SK-N-SH treated with all-trans-retinoic acid at 6 μM for 48 hours (cell line): ENCODE data around the gene ZNF276.

ENCODE experiments used
- ATAC-seq: fragments of 200-7000 bp; cut with Tn5 transposase; 3 replicates; pipeline ENCODE4 v1.9.1; 2020; ENCODE audit warnings: mild to moderate bottlenecking, moderate library complexity
- BACH2 ChIP-seq: fragments of 250-450 bp; sonication (Bioruptor Pico); IDR thresholded peaks from 2 replicates; pipeline ENCODE4 v1.9.0; 2021; ENCODE audit warnings: mild to moderate bottlenecking, borderline replicate concordance
- CSDC2 ChIP-seq: fragments of 250-450 bp; sonication (Bioruptor Pico); IDR thresholded peaks from 2 replicates; pipeline ENCODE4 v1.5.0; 2020; ENCODE audit warnings: mild to moderate bottlenecking, moderate library complexity
- ESRRG ChIP-seq: fragments of 250-450 bp; sonication (Bioruptor Pico); IDR thresholded peaks from 2 replicates; pipeline ENCODE4 v1.6.1; 2021; ENCODE audit warnings: mild to moderate bottlenecking
- GLIS3 ChIP-seq: fragments of 250-450 bp; sonication (Bioruptor Pico); IDR thresholded peaks from 2 replicates; pipeline ENCODE4 v1.5.0; 2020; ENCODE audit warnings: mild to moderate bottlenecking, moderate library complexity
- ISL1 ChIP-seq: fragments of 250-450 bp; sonication (Bioruptor Pico); IDR thresholded peaks from 2 replicates; pipeline ENCODE4 v2.1.2; 2022; ENCODE audit warnings: mild to moderate bottlenecking, moderate library complexity
- OSR1 ChIP-seq: fragments of 250-450 bp; sonication (Bioruptor Pico); IDR thresholded peaks from 2 replicates; pipeline ENCODE4 v1.8.0; 2022; ENCODE audit warnings: moderate library complexity, mild to moderate bottlenecking, inconsistent platforms
- PPARA ChIP-seq: fragments of 250-450 bp; sonication (Bioruptor Pico); IDR thresholded peaks from 2 replicates; pipeline ENCODE4 v1.5.0; 2020; ENCODE audit warnings: mild to moderate bottlenecking, borderline replicate concordance
- RARB ChIP-seq: fragments of 250-450 bp; sonication (Bioruptor Pico); IDR thresholded peaks from 2 replicates; pipeline ENCODE4 v1.8.0; 2021; ENCODE audit warnings: mild to moderate bottlenecking, moderate library complexity
- SNAI2 ChIP-seq: fragments of 250-450 bp; sonication (Bioruptor Pico); IDR thresholded peaks from 2 replicates; pipeline ENCODE4 v1.5.0; 2020; ENCODE audit warnings: mild to moderate bottlenecking, moderate library complexity
- TCF4 ChIP-seq: fragments of 250-450 bp; sonication (Bioruptor Pico); IDR thresholded peaks from 2 replicates; pipeline ENCODE4 v1.8.0; 2021; ENCODE audit warnings: mild to moderate bottlenecking, moderate library complexity, borderline replicate concordance
- TOX ChIP-seq: fragments of 250-450 bp; sonication (Bioruptor Pico); IDR thresholded peaks from 2 replicates; pipeline ENCODE4 v1.8.0; 2021; ENCODE audit warnings: mild to moderate bottlenecking, moderate library complexity, borderline replicate concordance
- ZC3H10 ChIP-seq: fragments of 250-450 bp; sonication (Bioruptor Pico); IDR thresholded peaks from 2 replicates; pipeline ENCODE4 v1.5.1; 2021; ENCODE audit warnings: mild to moderate bottlenecking, moderate library complexity
- ZFP3 ChIP-seq: fragments of 250-450 bp; sonication (Bioruptor Pico); IDR thresholded peaks from 2 replicates; pipeline ENCODE4 v1.5.0; 2020; ENCODE audit warnings: mild to moderate bottlenecking, moderate library complexity
- ZFP30 ChIP-seq: fragments of 450-650 bp; formaldehyde crosslinking; IDR thresholded peaks from 2 replicates; pipeline ENCODE4 v1.5.0; 2022; ENCODE audit warnings: mild to moderate bottlenecking, moderate library complexity
- ZNF565 ChIP-seq: fragments of 450-650 bp; formaldehyde crosslinking; conservative IDR thresholded peaks from 2 replicates; pipeline ENCODE4 v1.5.0; 2020; ENCODE audit warnings: low read depth, mild to moderate bottlenecking, moderate library complexity
- ZNF70 ChIP-seq: fragments of 450-650 bp; formaldehyde crosslinking; IDR thresholded peaks from 2 replicates; pipeline ENCODE4 v1.5.0; 2020; ENCODE audit warnings: mild to moderate bottlenecking, moderate library complexity
- ZNF8 ChIP-seq: fragments of 450-650 bp; formaldehyde crosslinking; IDR thresholded peaks from 2 replicates; pipeline ENCODE4 v1.5.0; 2020; ENCODE audit warnings: mild to moderate bottlenecking, moderate library complexity
- TF ChIP-seq, protein P1 (sequence below): fragments of 250-450 bp; sonication (Bioruptor Pico); IDR thresholded peaks from 2 replicates; pipeline ENCODE4 v1.5.1; 2021; ENCODE audit warnings: mild to moderate bottlenecking, moderate library complexity
- TF ChIP-seq, protein P2 (sequence below): fragments of 250-450 bp; sonication (Bioruptor Pico); IDR thresholded peaks from 2 replicates; pipeline ENCODE4 v1.5.1; 2020; ENCODE audit warnings: low read depth, mild to moderate bottlenecking, moderate library complexity
- TF ChIP-seq, protein P3 (sequence below): fragments of 250-450 bp; sonication (Bioruptor Pico); IDR thresholded peaks from 2 replicates; pipeline ENCODE4 v1.8.0; 2020; ENCODE audit warnings: mild to moderate bottlenecking, moderate library complexity, borderline replicate concordance
- TF ChIP-seq, protein P4 (sequence below): fragments of 250-450 bp; sonication (Bioruptor Pico); IDR thresholded peaks from 2 replicates; pipeline ENCODE4 v1.5.0; 2020; ENCODE audit warnings: mild to moderate bottlenecking, moderate library complexity
- TF ChIP-seq, protein P5 (sequence below): fragments of 250-450 bp; sonication (Bioruptor Pico); IDR thresholded peaks from 2 replicates; pipeline ENCODE4 v1.8.0; 2021; ENCODE audit warnings: low read depth, mild to moderate bottlenecking, moderate library complexity, borderline replicate concordance

Gene ZNF276

DNA sequence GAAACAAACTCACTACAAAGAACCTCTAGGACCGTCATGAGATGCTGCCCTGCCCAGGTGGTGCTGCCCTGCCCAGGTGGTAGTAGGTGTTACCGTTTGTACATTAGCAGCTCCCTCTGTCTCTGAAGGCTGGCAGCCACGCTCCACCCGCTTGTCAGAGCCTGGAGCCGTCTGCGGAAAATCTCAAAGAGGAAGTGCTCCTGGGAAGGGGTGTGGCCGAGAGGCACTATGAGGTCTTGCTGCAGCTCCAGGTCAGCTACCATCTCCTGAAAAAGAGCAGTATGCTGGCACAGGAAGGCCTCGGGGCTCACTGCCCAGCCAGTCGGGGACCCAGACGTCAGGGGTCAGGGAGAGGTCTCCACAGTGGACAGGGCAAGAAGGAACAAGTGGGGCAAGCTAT, 28.3 kb downstream of the ZNF276 start:
- no peak for ATAC-seq
- TF ChIP-seq ZC3H10 (CRISPR knock-in tag): no peak
- TF ChIP-seq ZNF8 (CRISPR knock-in tag): no peak
- TF ChIP-seq, protein P1, sequence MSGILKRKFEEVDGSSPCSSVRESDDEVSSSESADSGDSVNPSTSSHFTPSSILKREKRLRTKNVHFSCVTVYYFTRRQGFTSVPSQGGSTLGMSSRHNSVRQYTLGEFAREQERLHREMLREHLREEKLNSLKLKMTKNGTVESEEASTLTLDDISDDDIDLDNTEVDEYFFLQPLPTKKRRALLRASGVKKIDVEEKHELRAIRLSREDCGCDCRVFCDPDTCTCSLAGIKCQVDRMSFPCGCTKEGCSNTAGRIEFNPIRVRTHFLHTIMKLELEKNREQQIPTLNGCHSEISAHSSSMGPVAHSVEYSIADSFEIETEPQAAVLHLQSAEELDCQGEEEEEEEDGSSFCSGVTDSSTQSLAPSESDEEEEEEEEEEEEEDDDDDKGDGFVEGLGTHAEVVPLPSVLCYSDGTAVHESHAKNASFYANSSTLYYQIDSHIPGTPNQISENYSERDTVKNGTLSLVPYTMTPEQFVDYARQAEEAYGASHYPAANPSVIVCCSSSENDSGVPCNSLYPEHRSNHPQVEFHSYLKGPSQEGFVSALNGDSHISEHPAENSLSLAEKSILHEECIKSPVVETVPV (CRISPR knock-in tag): no peak
- no peak for TF ChIP-seq ZNF565 (CRISPR knock-in tag)
- TF ChIP-seq RARB (CRISPR knock-in tag): no peak
- no peak for TF ChIP-seq OSR1 (CRISPR knock-in tag)
- no peak for TF ChIP-seq ZFP3 (CRISPR knock-in tag)
- no peak for TF ChIP-seq ESRRG (CRISPR knock-in tag)
- TF ChIP-seq, all 23 proteins: peak for 0

DNA sequence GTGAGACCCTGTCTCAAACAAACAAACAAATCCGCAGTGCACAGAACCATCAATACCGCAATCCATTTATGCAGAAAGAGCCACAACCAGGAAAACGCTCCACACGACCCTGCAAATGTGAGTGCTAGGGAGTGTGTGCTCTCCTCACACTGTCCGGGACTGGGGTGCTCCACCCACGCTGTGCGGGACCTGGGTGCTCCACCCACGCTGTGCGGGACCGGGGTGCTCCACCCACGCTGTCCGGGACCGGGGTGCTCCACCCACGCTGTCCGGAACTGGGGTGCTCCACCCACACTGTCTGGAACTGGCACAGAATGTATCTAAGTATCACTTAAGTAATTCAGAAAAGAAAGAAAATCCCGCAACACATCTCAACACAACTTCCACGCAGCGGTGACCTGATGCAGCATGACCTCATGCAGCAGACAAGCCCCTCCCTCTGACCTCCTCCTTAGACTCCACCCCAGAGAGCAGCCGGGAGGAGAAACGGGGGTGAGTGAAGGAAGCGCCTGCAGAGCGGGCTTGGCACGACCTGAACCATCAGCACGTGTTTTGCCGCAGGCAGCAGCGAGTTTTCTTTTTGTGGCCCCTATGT, 38.5 kb downstream of the ZNF276 start:
- no peak for ATAC-seq
- TF ChIP-seq ISL1 (CRISPR knock-in tag) (no peak), ZFP3 (CRISPR knock-in tag) (no peak), ZFP30 (CRISPR knock-in tag) (no peak), OSR1 (CRISPR knock-in tag) (no peak), ZNF8 (CRISPR knock-in tag) (no peak), ZNF70 (no peak), PPARA (CRISPR knock-in tag) (no peak), CSDC2 (CRISPR knock-in tag) (no peak), TCF4 (CRISPR knock-in tag) (no peak), ESRRG (CRISPR knock-in tag) (no peak)
- TF ChIP-seq, protein P2, sequence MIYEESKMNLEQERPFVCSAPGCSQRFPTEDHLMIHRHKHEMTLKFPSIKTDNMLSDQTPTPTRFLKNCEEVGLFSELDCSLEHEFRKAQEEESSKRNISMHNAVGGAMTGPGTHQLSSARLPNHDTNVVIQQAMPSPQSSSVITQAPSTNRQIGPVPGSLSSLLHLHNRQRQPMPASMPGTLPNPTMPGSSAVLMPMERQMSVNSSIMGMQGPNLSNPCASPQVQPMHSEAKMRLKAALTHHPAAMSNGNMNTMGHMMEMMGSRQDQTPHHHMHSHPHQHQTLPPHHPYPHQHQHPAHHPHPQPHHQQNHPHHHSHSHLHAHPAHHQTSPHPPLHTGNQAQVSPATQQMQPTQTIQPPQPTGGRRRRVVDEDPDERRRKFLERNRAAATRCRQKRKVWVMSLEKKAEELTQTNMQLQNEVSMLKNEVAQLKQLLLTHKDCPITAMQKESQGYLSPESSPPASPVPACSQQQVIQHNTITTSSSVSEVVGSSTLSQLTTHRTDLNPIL (CRISPR knock-in tag): no peak

DNA sequence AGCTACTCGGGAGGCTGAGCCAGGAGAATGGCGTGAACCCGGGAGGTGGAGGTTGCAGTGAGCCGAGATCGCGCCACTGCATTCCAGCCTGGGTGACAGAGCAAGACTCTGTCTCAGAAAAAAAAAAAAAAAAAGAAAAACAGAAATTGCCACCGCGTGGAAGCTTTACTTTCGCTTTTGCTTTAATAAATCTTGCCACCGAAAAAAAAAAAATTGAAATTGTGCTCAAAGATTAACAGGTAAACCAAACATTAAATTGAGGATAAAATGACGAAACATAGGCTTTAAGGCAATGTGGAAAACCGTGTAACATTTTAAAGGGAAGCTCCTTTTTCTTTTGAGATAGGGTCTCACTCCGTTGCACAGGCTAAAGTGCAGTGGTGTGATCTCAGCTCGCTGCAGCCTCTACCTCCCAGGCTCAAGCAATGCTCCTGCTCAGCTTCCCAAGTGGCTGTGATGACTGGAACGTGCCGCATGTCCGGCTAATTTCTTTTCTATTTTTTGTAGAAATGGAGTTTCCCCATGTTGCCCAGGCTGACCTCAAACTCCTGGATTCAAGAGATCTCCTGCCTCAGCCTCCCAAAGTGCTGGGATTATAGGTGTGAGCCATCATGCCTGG, 40.1 kb downstream of the ZNF276 start:
- TF ChIP-seq, protein P2 (CRISPR knock-in tag): no peak
- TF ChIP-seq, protein P3, sequence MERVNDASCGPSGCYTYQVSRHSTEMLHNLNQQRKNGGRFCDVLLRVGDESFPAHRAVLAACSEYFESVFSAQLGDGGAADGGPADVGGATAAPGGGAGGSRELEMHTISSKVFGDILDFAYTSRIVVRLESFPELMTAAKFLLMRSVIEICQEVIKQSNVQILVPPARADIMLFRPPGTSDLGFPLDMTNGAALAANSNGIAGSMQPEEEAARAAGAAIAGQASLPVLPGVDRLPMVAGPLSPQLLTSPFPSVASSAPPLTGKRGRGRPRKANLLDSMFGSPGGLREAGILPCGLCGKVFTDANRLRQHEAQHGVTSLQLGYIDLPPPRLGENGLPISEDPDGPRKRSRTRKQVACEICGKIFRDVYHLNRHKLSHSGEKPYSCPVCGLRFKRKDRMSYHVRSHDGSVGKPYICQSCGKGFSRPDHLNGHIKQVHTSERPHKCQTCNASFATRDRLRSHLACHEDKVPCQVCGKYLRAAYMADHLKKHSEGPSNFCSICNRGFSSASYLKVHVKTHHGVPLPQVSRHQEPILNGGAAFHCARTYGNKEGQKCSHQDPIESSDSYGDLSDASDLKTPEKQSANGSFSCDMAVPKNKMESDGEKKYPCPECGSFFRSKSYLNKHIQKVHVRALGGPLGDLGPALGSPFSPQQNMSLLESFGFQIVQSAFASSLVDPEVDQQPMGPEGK (CRISPR knock-in tag): no peak
- TF ChIP-seq TCF4 (CRISPR knock-in tag) (no peak), TOX (CRISPR knock-in tag) (no peak), GLIS3 (CRISPR knock-in tag) (no peak), ZFP3 (CRISPR knock-in tag) (no peak), ZFP30 (CRISPR knock-in tag) (no peak), RARB (CRISPR knock-in tag) (no peak), CSDC2 (CRISPR knock-in tag) (no peak), OSR1 (CRISPR knock-in tag) (no peak), PPARA (CRISPR knock-in tag) (no peak), ISL1 (CRISPR knock-in tag) (no peak), SNAI2 (no peak), ZNF8 (CRISPR knock-in tag) (no peak), BACH2 (no peak), ESRRG (CRISPR knock-in tag) (no peak)
- TF ChIP-seq, protein P4, sequence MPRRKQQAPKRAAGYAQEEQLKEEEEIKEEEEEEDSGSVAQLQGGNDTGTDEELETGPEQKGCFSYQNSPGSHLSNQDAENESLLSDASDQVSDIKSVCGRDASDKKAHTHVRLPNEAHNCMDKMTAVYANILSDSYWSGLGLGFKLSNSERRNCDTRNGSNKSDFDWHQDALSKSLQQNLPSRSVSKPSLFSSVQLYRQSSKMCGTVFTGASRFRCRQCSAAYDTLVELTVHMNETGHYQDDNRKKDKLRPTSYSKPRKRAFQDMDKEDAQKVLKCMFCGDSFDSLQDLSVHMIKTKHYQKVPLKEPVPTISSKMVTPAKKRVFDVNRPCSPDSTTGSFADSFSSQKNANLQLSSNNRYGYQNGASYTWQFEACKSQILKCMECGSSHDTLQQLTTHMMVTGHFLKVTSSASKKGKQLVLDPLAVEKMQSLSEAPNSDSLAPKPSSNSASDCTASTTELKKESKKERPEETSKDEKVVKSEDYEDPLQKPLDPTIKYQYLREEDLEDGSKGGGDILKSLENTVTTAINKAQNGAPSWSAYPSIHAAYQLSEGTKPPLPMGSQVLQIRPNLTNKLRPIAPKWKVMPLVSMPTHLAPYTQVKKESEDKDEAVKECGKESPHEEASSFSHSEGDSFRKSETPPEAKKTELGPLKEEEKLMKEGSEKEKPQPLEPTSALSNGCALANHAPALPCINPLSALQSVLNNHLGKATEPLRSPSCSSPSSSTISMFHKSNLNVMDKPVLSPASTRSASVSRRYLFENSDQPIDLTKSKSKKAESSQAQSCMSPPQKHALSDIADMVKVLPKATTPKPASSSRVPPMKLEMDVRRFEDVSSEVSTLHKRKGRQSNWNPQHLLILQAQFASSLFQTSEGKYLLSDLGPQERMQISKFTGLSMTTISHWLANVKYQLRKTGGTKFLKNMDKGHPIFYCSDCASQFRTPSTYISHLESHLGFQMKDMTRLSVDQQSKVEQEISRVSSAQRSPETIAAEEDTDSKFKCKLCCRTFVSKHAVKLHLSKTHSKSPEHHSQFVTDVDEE (CRISPR knock-in tag): no peak
- TF ChIP-seq, protein P5, sequence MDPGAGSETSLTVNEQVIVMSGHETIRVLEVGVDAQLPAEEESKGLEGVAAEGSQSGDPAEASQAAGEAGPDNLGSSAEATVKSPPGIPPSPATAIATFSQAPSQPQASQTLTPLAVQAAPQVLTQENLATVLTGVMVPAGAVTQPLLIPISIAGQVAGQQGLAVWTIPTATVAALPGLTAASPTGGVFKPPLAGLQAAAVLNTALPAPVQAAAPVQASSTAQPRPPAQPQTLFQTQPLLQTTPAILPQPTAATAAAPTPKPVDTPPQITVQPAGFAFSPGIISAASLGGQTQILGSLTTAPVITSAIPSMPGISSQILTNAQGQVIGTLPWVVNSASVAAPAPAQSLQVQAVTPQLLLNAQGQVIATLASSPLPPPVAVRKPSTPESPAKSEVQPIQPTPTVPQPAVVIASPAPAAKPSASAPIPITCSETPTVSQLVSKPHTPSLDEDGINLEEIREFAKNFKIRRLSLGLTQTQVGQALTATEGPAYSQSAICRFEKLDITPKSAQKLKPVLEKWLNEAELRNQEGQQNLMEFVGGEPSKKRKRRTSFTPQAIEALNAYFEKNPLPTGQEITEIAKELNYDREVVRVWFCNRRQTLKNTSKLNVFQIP (CRISPR knock-in tag): no peak
- TF ChIP-seq, protein P1 (CRISPR knock-in tag): no peak
- TF ChIP-seq, all 23 proteins: peak for 0
- ATAC-seq: no peak
